Neural progenitor cell (in vitro differentiated cells): Measurements from ENCODE around the gene INPP5D. TPM values are rescaled to one million over a fixed set of nuclear protein-coding genes. Genes with fewer than 3 reads are reported as not detected.

ENCODE experiments used
- DNase-seq: peaks from one replicate; pipeline ENCODE4 v3.0.0-alpha.2; 2016; ENCODE audit warnings: low spot score
- H2AFZ ChIP-seq: fragments of 200-600 bp; sonication (generic); replicated peaks from 2 replicates; pipeline ENCODE4 v1.6.1; 2016; ENCODE audit warnings: antibody characterized with exemption
- H3F3A ChIP-seq: fragments of 200-600 bp; sonication (generic); 2 replicates; pipeline ENCODE4 v1.6.1; 2016; ENCODE audit warnings: antibody characterized with exemption, low read depth
- H3K27ac ChIP-seq: fragments of 200-600 bp; sonication (generic); 2 replicates; pipeline ENCODE4 v1.5.1; 2016; ENCODE audit warnings: mild to moderate bottlenecking
- H3K27me3 ChIP-seq: fragments of 200-600 bp; sonication (generic); 2 replicates; pipeline ENCODE4 v1.6.1; 2016; ENCODE audit warnings: mild to moderate bottlenecking, moderate library complexity
- H3K36me3 ChIP-seq: fragments of 200-600 bp; sonication (generic); 2 replicates; pipeline ENCODE4 v1.5.1; 2016
- H3K4me1 ChIP-seq: fragments of 200-600 bp; sonication (generic); 2 replicates; pipeline ENCODE4 v1.6.1; 2016; ENCODE audit warnings: mixed run types
- H3K4me2 ChIP-seq: fragments of 200-600 bp; sonication (generic); 2 replicates; pipeline ENCODE4 v1.6.1; 2016
- H3K4me3 ChIP-seq: fragments of 200-600 bp; sonication (generic); 2 replicates; pipeline ENCODE4 v1.5.1; 2016
- H3K79me2 ChIP-seq: fragments of 200-600 bp; sonication (generic); 2 replicates; pipeline ENCODE4 v1.6.1; 2016; ENCODE audit warnings: low read depth
- H3K9ac ChIP-seq: fragments of 200-600 bp; sonication (generic); 2 replicates; pipeline ENCODE4 v1.6.1; 2016
- H3K9me3 ChIP-seq: fragments of 200-600 bp; sonication (generic); 2 replicates; pipeline ENCODE4 v1.5.1; 2016; ENCODE audit warnings: low read depth
- H4K20me1 ChIP-seq: fragments of 200-600 bp; sonication (generic); 2 replicates; pipeline ENCODE4 v1.6.1; 2016; ENCODE audit warnings: low read depth
- H3K27ac Mint-ChIP-seq: 3 replicates; pipeline ENCODE4 v1.8.0; 2021; ENCODE audit warnings: mixed read lengths
- H3K27me3 Mint-ChIP-seq: 2 replicates; pipeline ENCODE4 v1.8.0; 2022; ENCODE audit warnings: low read depth, mild to moderate bottlenecking, inconsistent platforms, moderate library complexity, mixed read lengths; ENCODE audit not compliant: insufficient read depth
- H3K36me3 Mint-ChIP-seq: 3 replicates; pipeline ENCODE4 v1.8.0; 2021; ENCODE audit warnings: mixed read lengths
- H3K4me1 Mint-ChIP-seq: 3 replicates; pipeline ENCODE4 v1.8.0; 2021; ENCODE audit warnings: mixed read lengths
- H3K4me3 Mint-ChIP-seq: 3 replicates; pipeline ENCODE4 v1.8.0; 2021; ENCODE audit warnings: mild to moderate bottlenecking, moderate library complexity, mixed read lengths
- H3K9me3 Mint-ChIP-seq: 3 replicates; pipeline ENCODE4 v1.8.0; 2020; ENCODE audit warnings: mixed read lengths
- CTCF ChIP-seq: fragments of 200-600 bp; sonication (generic); IDR thresholded peaks from 2 replicates; pipeline ENCODE4 v1.5.1; 2017; ENCODE audit warnings: antibody characterized with exemption, mild to moderate bottlenecking
- EZH2 ChIP-seq: fragments of 200-600 bp; sonication (generic); IDR thresholded peaks from 2 replicates; pipeline ENCODE4 v1.6.1; 2017; ENCODE audit warnings: antibody characterized with exemption, mild to moderate bottlenecking, moderate library complexity
- EZH2phosphoT487 ChIP-seq: fragments of 200-600 bp; sonication (generic); IDR thresholded peaks from 2 replicates; pipeline ENCODE4 v1.6.1; 2017; ENCODE audit warnings: antibody characterized with exemption
- total RNA-seq: library from RNA; depleted of rRNA; stranded (reverse); fragments of >200 nt; gene quantifications from 2 replicates; pipeline ENCODE4 v1.2.3, GENCODE V29; 2015; ENCODE audit warnings: low replicate concordance

Gene INPP5D
- total RNA-seq, 1 donor from 2014 or later: 4.2 TPM

- H3K36me3 ChIP-seq: no peaks in the 10 kb centered on the region
- no peak overlapping the region for H3K4me3 Mint-ChIP-seq
- no peaks in the 10 kb centered on the region for H3K79me2 ChIP-seq
- H3K4me1 Mint-ChIP-seq: no peaks in the 10 kb centered on the region
- H3K27ac ChIP-seq: no peak overlapping the region
- H3K27me3 Mint-ChIP-seq: no peaks in the 10 kb centered on the region
- H3K4me2 ChIP-seq: no peak overlapping the region
- no peaks in the 10 kb centered on the region for H4K20me1 ChIP-seq
- no peak overlapping the region for H3K27ac Mint-ChIP-seq
- no peak overlapping the region for H2AFZ ChIP-seq
- no peaks in the 10 kb centered on the region for H3K4me1 ChIP-seq
- TF ChIP-seq CTCF: no peak
- no peak for TF ChIP-seq EZH2phosphoT487
- no peak for TF ChIP-seq EZH2
- no peak overlapping the region for H3K9ac ChIP-seq
- H3K9me3 Mint-ChIP-seq: peaks cover 3% of the 10 kb centered on the region
- no peaks in the 10 kb centered on the region for H3K27me3 ChIP-seq
- H3K9me3 ChIP-seq: no peaks in the 10 kb centered on the region
- no peak overlapping the region for H3K4me3 ChIP-seq
- H3K36me3 Mint-ChIP-seq: no peaks in the 10 kb centered on the region
- DNase-seq: no peak
- no peaks in the 10 kb centered on the region for H3F3A ChIP-seq
Observed at GRCh38 chr2:233241803-233242202, 181.7 kb downstream of the INPP5D start.

- H3K27me3 ChIP-seq: no peaks in the 10 kb centered on the region
- no peak overlapping the region for H3K9ac ChIP-seq
- no peak overlapping the region for H3K4me3 ChIP-seq
- no peaks in the 10 kb centered on the region for H3F3A ChIP-seq
- TF ChIP-seq EZH2phosphoT487 (no peak), CTCF (no peak), EZH2 (no peak)
- Mint-ChIP-seq H3K27me3 (no peaks in the 10 kb centered on the region), H3K4me3 (no peak overlapping the region), H3K4me1 (no peaks in the 10 kb centered on the region), H3K27ac (no peak overlapping the region), H3K36me3 (no peaks in the 10 kb centered on the region), H3K9me3 (peaks cover 3% of the 10 kb centered on the region)
- H3K36me3 ChIP-seq: no peaks in the 10 kb centered on the region
- H3K79me2 ChIP-seq: no peaks in the 10 kb centered on the region
- H2AFZ ChIP-seq: no peak overlapping the region
- no peaks in the 10 kb centered on the region for H3K4me1 ChIP-seq
- H3K9me3 ChIP-seq: no peaks in the 10 kb centered on the region
- no peak overlapping the region for H3K27ac ChIP-seq
- H3K4me2 ChIP-seq: no peak overlapping the region
- no peaks in the 10 kb centered on the region for H4K20me1 ChIP-seq
- DNase-seq: no peak
Observed at GRCh38 chr2:233242231-233242927, 182.2 kb downstream of the INPP5D start.

- TF ChIP-seq EZH2phosphoT487 (no peak), EZH2 (no peak), CTCF (no peak)
- Histone ChIP-seq H3K9ac (no peak overlapping the region), H4K20me1 (no peaks in the 10 kb centered on the region), H3K9me3 (no peaks in the 10 kb centered on the region), H3K4me2 (no peak overlapping the region), H3K79me2 (no peaks in the 10 kb centered on the region), H3K27ac (no peak overlapping the region), H3F3A (no peaks in the 10 kb centered on the region), H3K4me3 (no peak overlapping the region), H3K27me3 (no peaks in the 10 kb centered on the region), H2AFZ (no peak overlapping the region), H3K36me3 (no peaks in the 10 kb centered on the region), H3K4me1 (no peaks in the 10 kb centered on the region)
- Mint-ChIP-seq H3K27me3 (no peaks in the 10 kb centered on the region), H3K36me3 (no peaks in the 10 kb centered on the region), H3K27ac (no peak overlapping the region), H3K4me1 (no peaks in the 10 kb centered on the region), H3K9me3 (peaks cover 3% of the 10 kb centered on the region), H3K4me3 (no peak overlapping the region)
- no peak for DNase-seq
Observed at GRCh38 chr2:233243348-233243747, 183.2 kb downstream of the INPP5D start.
